HepG2 (cell line): ENCODE data around the gene DAZAP1. TPM values are rescaled to one million over a fixed set of nuclear protein-coding genes. Genes with fewer than 3 reads are reported as not detected.
A peak's percentile ranks its signal among the peaks of the same experiment; 100 is the strongest.

Experiments used
- CHD4 ChIP-seq: fragments of 200-600 bp; sonication (generic); IDR thresholded peaks from 2 replicates; pipeline ENCODE4 v1.7.0; 2017; ENCODE audit warnings: mild to moderate bottlenecking, low read length, borderline replicate concordance
- DRAP1 ChIP-seq: IDR thresholded peaks from 2 replicates; pipeline ENCODE4 v1.6.1; 2016; ENCODE audit warnings: missing genetic modification reagents, missing compliant biosample characterization
- HOMEZ ChIP-seq: IDR thresholded peaks from 2 replicates; pipeline ENCODE4 v1.6.1; 2016; ENCODE audit warnings: low read depth
- MBD4 ChIP-seq: IDR thresholded peaks from 2 replicates; pipeline ENCODE4 v1.6.1; 2012; ENCODE audit warnings: low read length, inconsistent platforms, borderline replicate concordance
- POLR2A ChIP-seq, 2 experiments: IDR thresholded peaks; 2 replicates each; pipeline ENCODE4 v1.6.1; 2011; ENCODE audit warnings: low read depth in 2 of 2, low read length in 2 of 2, mild to moderate bottlenecking in 1 of 2, moderate library complexity in 1 of 2; ENCODE audit not compliant: insufficient read depth in 1 of 2
- PRDM10 ChIP-seq: sonication (generic); formaldehyde crosslinking; IDR thresholded peaks from 2 replicates; pipeline ENCODE4 v1.4.0; 2020; ENCODE audit warnings: low read depth, missing genetic modification reagents
- REL ChIP-seq: sonication (generic); formaldehyde crosslinking; conservative IDR thresholded peaks from 2 replicates; pipeline ENCODE4 v1.8.0; 2022; ENCODE audit warnings: mild to moderate bottlenecking, missing genetic modification reagents, moderate library complexity
- RXRB ChIP-seq: IDR thresholded peaks from 2 replicates; pipeline ENCODE4 v1.6.1; 2016; ENCODE audit warnings: borderline replicate concordance, missing genetic modification reagents, missing compliant biosample characterization
- SPEN ChIP-seq: sonication (generic); formaldehyde crosslinking; IDR thresholded peaks from 2 replicates; pipeline ENCODE4 v1.5.1; 2020; ENCODE audit warnings: low read depth, mild to moderate bottlenecking, missing genetic modification reagents
- TBP ChIP-seq: sonication (generic); formaldehyde crosslinking; IDR thresholded peaks from 2 replicates; pipeline ENCODE4 v1.5.0; 2020; ENCODE audit warnings: missing genetic modification reagents
- ZBTB46 ChIP-seq: sonication (generic); formaldehyde crosslinking; IDR thresholded peaks from 2 replicates; pipeline ENCODE4 v1.4.0; 2020; ENCODE audit warnings: mild to moderate bottlenecking, missing genetic modification reagents, borderline replicate concordance
- ZFP37 ChIP-seq: sonication (generic); formaldehyde crosslinking; IDR thresholded peaks from 2 replicates; pipeline ENCODE4 v1.4.0; 2020; ENCODE audit warnings: missing genetic modification reagents, borderline replicate concordance
- ZFP90 ChIP-seq: sonication (generic); formaldehyde crosslinking; IDR thresholded peaks from 2 replicates; pipeline ENCODE4 v1.8.0; 2022; ENCODE audit warnings: missing genetic modification reagents, mild to moderate bottlenecking, inconsistent platforms, borderline replicate concordance
- ZFX ChIP-seq: sonication (generic); formaldehyde crosslinking; IDR thresholded peaks from 2 replicates; pipeline ENCODE4 v1.4.0; 2020; ENCODE audit warnings: mild to moderate bottlenecking, low read depth, missing genetic modification reagents, moderate library complexity
- ZMAT3 ChIP-seq: sonication (generic); formaldehyde crosslinking; conservative IDR thresholded peaks from 2 replicates; pipeline ENCODE4 v1.7.0; 2021; ENCODE audit warnings: missing genetic modification reagents
- ZNF225 ChIP-seq: sonication (generic); formaldehyde crosslinking; IDR thresholded peaks from 2 replicates; pipeline ENCODE4 v1.4.0; 2020; ENCODE audit warnings: mild to moderate bottlenecking, missing genetic modification reagents
- ZNF468 ChIP-seq: sonication (generic); formaldehyde crosslinking; IDR thresholded peaks from 2 replicates; pipeline ENCODE4 v1.8.0; 2022; ENCODE audit warnings: mild to moderate bottlenecking, moderate library complexity, missing genetic modification reagents
- ZNF546 ChIP-seq: sonication (generic); formaldehyde crosslinking; conservative IDR thresholded peaks from 2 replicates; pipeline ENCODE4 v1.8.1; 2023; ENCODE audit warnings: mild to moderate bottlenecking, missing genetic modification reagents
- polyA plus RNA-seq, 8 experiments: library from polyadenylated mRNA; depleted of rRNA in 3 of 8; stranded (reverse) in 7 of 8; unstranded in 1 of 8; fragments of >200 nt; fragmentation: Illumina TruSeq in 4 of 8; extraction: Trizol in 4 of 8; gene quantifications; 2 replicates each; pipeline versions ENCODE4 v1.2.1 to v1.2.3, GENCODE V29; 2011 to 2016; ENCODE audit warnings: low read depth in 4 of 8, missing spikeins in 1 of 8, mixed read lengths in 1 of 8; ENCODE audit not compliant: insufficient read depth in 1 of 8
- total RNA-seq, 5 experiments: library from RNA; depleted of rRNA; stranded (reverse); fragments of >200 nt; fragmentation: Illumina TruSeq; extraction: Trizol; gene quantifications; 2 replicates each; pipeline ENCODE4 v1.2.3, GENCODE V29; 2016; ENCODE audit warnings: low read depth in 1 of 5
- TF ChIP-seq, protein P1 (sequence below): sonication (generic); formaldehyde crosslinking; IDR thresholded peaks from 2 replicates; pipeline ENCODE4 v1.4.0; 2020; ENCODE audit warnings: missing genetic modification reagents

DAZAP1 gene
- total and polyA plus RNA-seq, 2 of the 13 experiments (the other 11 are each of a cell fraction or from before 2014, with no cell fraction given) = 63.3 to 79.2 TPM

DNA sequence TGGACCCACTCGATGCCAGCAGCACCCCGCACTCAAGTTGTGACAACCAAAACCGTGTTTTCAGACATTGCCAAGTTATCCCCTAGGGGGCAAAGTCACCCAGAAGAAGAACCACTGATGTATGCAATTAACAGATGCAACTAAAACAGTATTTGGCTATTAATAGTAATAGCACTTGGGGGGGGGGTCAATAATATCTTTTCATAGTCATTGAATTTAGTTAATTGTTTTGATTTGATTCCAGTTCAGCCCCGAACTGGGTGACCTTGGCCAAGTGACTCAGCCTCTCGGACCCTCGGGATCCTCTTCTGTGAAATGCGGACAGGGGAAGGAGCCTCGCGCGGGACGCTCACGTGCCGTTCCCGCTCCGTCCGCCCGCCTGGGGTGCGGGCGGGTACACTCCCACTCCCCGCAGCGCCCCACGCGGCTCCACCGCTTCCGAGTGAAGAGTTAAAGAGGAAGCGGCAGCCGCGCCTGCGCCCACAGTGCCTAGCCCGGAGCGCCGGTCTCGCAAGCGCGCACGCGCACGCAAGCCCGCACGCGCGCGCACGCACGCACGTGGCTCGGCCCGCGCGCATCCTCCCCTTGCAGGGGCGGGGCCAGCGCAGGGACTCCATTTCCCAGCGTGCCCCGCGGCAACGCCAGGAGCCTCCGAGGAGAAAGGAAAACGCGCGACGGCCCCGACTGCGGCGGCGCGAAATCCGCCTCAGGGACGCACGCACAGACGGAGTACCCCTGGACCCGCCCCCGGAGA lies 435 bp upstream of the DAZAP1 start (continued):
- no peak; the same call in 1 of the 2 replicates for TF ChIP-seq ZNF546 (CRISPR knock-in tag)
- no peak for TF ChIP-seq ZNF225 (CRISPR knock-in tag)
- no peak for TF ChIP-seq HOMEZ
- no peak for TF ChIP-seq ZFP37
- TF ChIP-seq ZNF468 (CRISPR knock-in tag) = no peak
- TF ChIP-seq MBD4 = no peak
- no peak for TF ChIP-seq PRDM10 (CRISPR knock-in tag)
- TF ChIP-seq, protein P1, sequence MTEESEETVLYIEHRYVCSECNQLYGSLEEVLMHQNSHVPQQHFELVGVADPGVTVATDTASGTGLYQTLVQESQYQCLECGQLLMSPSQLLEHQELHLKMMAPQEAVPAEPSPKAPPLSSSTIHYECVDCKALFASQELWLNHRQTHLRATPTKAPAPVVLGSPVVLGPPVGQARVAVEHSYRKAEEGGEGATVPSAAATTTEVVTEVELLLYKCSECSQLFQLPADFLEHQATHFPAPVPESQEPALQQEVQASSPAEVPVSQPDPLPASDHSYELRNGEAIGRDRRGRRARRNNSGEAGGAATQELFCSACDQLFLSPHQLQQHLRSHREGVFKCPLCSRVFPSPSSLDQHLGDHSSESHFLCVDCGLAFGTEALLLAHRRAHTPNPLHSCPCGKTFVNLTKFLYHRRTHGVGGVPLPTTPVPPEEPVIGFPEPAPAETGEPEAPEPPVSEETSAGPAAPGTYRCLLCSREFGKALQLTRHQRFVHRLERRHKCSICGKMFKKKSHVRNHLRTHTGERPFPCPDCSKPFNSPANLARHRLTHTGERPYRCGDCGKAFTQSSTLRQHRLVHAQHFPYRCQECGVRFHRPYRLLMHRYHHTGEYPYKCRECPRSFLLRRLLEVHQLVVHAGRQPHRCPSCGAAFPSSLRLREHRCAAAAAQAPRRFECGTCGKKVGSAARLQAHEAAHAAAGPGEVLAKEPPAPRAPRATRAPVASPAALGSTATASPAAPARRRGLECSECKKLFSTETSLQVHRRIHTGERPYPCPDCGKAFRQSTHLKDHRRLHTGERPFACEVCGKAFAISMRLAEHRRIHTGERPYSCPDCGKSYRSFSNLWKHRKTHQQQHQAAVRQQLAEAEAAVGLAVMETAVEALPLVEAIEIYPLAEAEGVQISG (CRISPR knock-in tag) = peak; percentile 90
- peak; percentile 41; the same call in 1 of the 2 replicates for TF ChIP-seq ZFP90 (CRISPR knock-in tag)
- peak; percentile 44; the same call in 1 of the 2 replicates for TF ChIP-seq ZFX (CRISPR knock-in tag)
- no peak for TF ChIP-seq ZBTB46 (CRISPR knock-in tag)
- TF ChIP-seq REL (CRISPR knock-in tag) = no peak
- TF ChIP-seq SPEN (CRISPR knock-in tag) = peak; percentile 86; the same call in 1 of the 2 replicates
- TF ChIP-seq CHD4 = peak; percentile 96; the same call in 1 of the 2 replicates
- TF ChIP-seq POLR2A (IDR thresholded peaks at IDR 0.05; ENCODE audit: insufficient read depth in 1 of 2, low read depth in 2 of 2, low read length in 2 of 2) = peak; percentile 9 to 57; a peak in 2 of 4 replicates
- TF ChIP-seq DRAP1 (CRISPR knock-in tag) = peak; percentile 40; the same call in 1 of the 2 replicates
- TF ChIP-seq RXRB (CRISPR knock-in tag) = no peak
- TF ChIP-seq ZMAT3 (CRISPR knock-in tag) = no peak
- no peak for TF ChIP-seq TBP (CRISPR knock-in tag)
